ENCODE measurements around the gene ELK3. TPM values are rescaled to one million over a fixed set of nuclear protein-coding genes. Genes with fewer than 3 reads are reported as not detected.

Gene ELK3
- total RNA-seq, 1 experiment from 2014 or later = 9.4 TPM

DNA sequence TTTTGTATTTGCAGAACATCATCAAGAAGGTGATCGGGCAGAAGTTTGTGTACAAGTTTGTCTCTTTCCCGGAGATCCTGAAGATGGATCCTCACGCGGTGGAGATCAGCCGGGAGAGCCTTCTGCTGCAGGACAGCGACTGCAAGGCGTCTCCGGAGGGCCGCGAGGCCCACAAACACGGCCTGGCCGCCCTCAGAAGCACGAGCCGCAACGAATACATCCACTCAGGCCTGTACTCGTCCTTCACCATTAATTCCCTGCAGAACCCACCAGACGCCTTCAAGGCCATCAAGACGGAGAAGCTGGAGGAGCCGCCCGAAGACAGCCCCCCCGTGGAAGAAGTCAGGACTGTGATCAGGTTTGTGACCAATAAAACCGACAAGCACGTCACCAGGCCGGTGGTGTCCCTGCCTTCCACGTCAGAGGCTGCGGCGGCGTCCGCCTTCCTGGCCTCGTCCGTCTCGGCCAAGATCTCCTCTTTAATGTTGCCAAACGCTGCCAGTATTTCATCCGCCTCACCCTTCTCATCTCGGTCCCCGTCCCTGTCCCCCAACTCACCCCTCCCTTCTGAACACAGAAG is 52.8 kb downstream of the ELK3 start:
- Histone ChIP-seq H3K9me3 (ENCODE audit: control insufficient read depth, low read depth, low read length) (no peaks in the 10 kb centered on the region), H3K23ac (ENCODE audit: insufficient read length, low read depth, low read length) (no peak overlapping the region), H3K4me2 (ENCODE audit: insufficient read depth, insufficient read length, low read length) (no peak overlapping the region), H3K27ac (ENCODE audit: insufficient read length, low read depth, low read length) (no peak overlapping the region), H2BK5ac (ENCODE audit: insufficient read length, low read length) (no peak overlapping the region), H2AK5ac (ENCODE audit: insufficient read length, low read length) (no peak overlapping the region), H2AFZ (ENCODE audit: low read length) (no peak overlapping the region), H3T11ph (ENCODE audit: low read length) (no peak overlapping the region), H3K14ac (ENCODE audit: insufficient read depth, low read length) (no peak overlapping the region), H4K91ac (ENCODE audit: insufficient read length, low read depth, low read length) (no peak overlapping the region), H3K56ac (ENCODE audit: insufficient read length, low read depth, low read length) (no peak overlapping the region), H3K4me1 (ENCODE audit: insufficient read depth, low read length) (no peaks in the 10 kb centered on the region), H2BK12ac (ENCODE audit: insufficient read length, low read depth, low read length) (no peak overlapping the region), H3K79me1 (ENCODE audit: insufficient read depth, low read depth, low read length, poor library complexity, severe bottlenecking) (no peaks in the 10 kb centered on the region), H3K79me2 (ENCODE audit: insufficient read depth, low read length) (no peaks in the 10 kb centered on the region), H3K9ac (ENCODE audit: extremely low read depth, insufficient read length, low read length) (no peak overlapping the region), H3K27me3 (ENCODE audit: insufficient read depth, low read length) (no peaks in the 10 kb centered on the region), H2BK120ac (ENCODE audit: low read depth, low read length, poor library complexity, severe bottlenecking) (no peak overlapping the region), H4K5ac (ENCODE audit: insufficient read length, low read depth, low read length) (no peak overlapping the region), H2BK15ac (ENCODE audit: low read depth, low read length) (no peak overlapping the region), H4K8ac (replicated peaks; ENCODE audit: insufficient read length, low read depth, low read length) (no peak overlapping the region), H3K4ac (ENCODE audit: low read depth, low read length) (no peak overlapping the region), H3K18ac (ENCODE audit: insufficient read length, low read depth, low read length) (no peak overlapping the region), H3K23me2 (ENCODE audit: insufficient read length, low read depth, low read length, poor library complexity, severe bottlenecking) (no peaks in the 10 kb centered on the region), H4K20me1 (ENCODE audit: control insufficient read depth, insufficient read depth, insufficient read length) (no peaks in the 10 kb centered on the region), H2BK20ac (ENCODE audit: low read depth, low read length, poor library complexity, severe bottlenecking) (no peak overlapping the region)
- no peaks in the 10 kb centered on the region for H3K9me3 Mint-ChIP-seq
- peaks cover 0 to 8% of the 10 kb centered on the region in 2 experiments; a peak in 2 of 4 replicates for H3K4me1 Mint-ChIP-seq
- no peaks in the 10 kb centered on the region; the same call in 1 of the 2 replicates for H3K27me3 Mint-ChIP-seq (ENCODE audit: low read depth)
- H3K4me3 Mint-ChIP-seq = no peak overlapping the region
- no peak for DNase-seq
- no CpG with 5 or more reads among the region's 36 CpGs for WGBS (ENCODE audit: extremely low coverage, insufficient read length, low lambda C conversion rate)
- TF ChIP-seq, protein P1, sequence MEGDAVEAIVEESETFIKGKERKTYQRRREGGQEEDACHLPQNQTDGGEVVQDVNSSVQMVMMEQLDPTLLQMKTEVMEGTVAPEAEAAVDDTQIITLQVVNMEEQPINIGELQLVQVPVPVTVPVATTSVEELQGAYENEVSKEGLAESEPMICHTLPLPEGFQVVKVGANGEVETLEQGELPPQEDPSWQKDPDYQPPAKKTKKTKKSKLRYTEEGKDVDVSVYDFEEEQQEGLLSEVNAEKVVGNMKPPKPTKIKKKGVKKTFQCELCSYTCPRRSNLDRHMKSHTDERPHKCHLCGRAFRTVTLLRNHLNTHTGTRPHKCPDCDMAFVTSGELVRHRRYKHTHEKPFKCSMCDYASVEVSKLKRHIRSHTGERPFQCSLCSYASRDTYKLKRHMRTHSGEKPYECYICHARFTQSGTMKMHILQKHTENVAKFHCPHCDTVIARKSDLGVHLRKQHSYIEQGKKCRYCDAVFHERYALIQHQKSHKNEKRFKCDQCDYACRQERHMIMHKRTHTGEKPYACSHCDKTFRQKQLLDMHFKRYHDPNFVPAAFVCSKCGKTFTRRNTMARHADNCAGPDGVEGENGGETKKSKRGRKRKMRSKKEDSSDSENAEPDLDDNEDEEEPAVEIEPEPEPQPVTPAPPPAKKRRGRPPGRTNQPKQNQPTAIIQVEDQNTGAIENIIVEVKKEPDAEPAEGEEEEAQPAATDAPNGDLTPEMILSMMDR (conservative IDR thresholded peaks at IDR 0.05) = no peak
- peaks cover 12 to 27% (median 17%) of the 10 kb centered on the region in 3 experiments; a peak in 6 of 7 replicates for H3K36me3 Mint-ChIP-seq (ENCODE audit: insufficient read depth in 1 of 3, low read depth in 3 of 3)
- no peak overlapping the region for H3K27ac Mint-ChIP-seq

Data from H9 (cell line).